ENCODE measurements around the gene ZNF311. TPM values are rescaled to one million over a fixed set of nuclear protein-coding genes. Genes with fewer than 3 reads are reported as not detected.

The ZNF311 gene
- polyA plus RNA-seq, 1 donor (not counting 4 experiments of a cell fraction or from before 2014, with no cell fraction given) = 2.7 TPM

DNA sequence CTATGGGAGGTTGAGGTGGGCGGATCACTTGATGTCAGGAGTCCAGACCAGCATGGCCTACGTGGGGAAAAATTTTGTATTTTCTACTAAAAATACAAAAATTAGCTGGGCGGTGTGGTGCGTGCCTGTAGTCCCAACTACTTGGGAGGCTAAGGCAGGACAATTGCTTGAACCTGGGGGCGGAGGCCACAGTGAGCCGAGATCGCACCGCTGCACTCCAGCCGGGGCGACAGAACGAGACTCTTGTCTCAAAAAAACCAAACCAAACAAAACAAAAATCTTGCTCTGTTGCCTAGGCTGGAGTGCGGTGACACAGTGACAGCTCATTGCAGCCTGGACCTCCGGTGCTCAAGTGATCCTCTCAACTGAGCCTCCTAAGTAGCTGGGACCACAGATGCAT lies 23.7 kb upstream of the ZNF311 start:
- FAIRE-seq (no peak), DNase-seq (ENCODE audit: low read depth, low spot score) (no peak)
- H3K4me2 ChIP-seq (ENCODE audit: control insufficient read depth, extremely low read depth, insufficient read depth, low read depth, low read length) = no peak overlapping the region
- H3K36me3 ChIP-seq (ENCODE audit: control insufficient read depth in 2 of 2, extremely low read depth in 1 of 2, insufficient read depth in 2 of 2, low read length in 2 of 2) = no peaks in the 10 kb centered on the region
- H3K4me1 ChIP-seq (ENCODE audit: control insufficient read depth, extremely low read depth, insufficient read depth, low read length) = no peaks in the 10 kb centered on the region
- no peak overlapping the region for H3K4me3 ChIP-seq (ENCODE audit: control insufficient read depth in 2 of 3, extremely low read depth in 1 of 3, insufficient read depth in 2 of 3, low read depth in 1 of 3, low read length in 3 of 3)
- H3K27me3 ChIP-seq (ENCODE audit: control insufficient read depth, extremely low read depth, insufficient read depth, low read length) = no peaks in the 10 kb centered on the region
- H3K27ac ChIP-seq (ENCODE audit: control insufficient read depth, insufficient read depth, low read length) = no peak overlapping the region
- no peak overlapping the region for H3K9ac ChIP-seq (ENCODE audit: control insufficient read depth, extremely low read depth, insufficient read depth, low read length)
- no peaks in the 10 kb centered on the region for H3K79me2 ChIP-seq (ENCODE audit: control insufficient read depth, insufficient read depth, low read length)
- TF ChIP-seq, protein P1, sequence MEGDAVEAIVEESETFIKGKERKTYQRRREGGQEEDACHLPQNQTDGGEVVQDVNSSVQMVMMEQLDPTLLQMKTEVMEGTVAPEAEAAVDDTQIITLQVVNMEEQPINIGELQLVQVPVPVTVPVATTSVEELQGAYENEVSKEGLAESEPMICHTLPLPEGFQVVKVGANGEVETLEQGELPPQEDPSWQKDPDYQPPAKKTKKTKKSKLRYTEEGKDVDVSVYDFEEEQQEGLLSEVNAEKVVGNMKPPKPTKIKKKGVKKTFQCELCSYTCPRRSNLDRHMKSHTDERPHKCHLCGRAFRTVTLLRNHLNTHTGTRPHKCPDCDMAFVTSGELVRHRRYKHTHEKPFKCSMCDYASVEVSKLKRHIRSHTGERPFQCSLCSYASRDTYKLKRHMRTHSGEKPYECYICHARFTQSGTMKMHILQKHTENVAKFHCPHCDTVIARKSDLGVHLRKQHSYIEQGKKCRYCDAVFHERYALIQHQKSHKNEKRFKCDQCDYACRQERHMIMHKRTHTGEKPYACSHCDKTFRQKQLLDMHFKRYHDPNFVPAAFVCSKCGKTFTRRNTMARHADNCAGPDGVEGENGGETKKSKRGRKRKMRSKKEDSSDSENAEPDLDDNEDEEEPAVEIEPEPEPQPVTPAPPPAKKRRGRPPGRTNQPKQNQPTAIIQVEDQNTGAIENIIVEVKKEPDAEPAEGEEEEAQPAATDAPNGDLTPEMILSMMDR (optimal IDR thresholded peaks at IDR 0.05 in 1 of 3, IDR thresholded peaks at IDR 0.05 in 1 of 3, conservative IDR thresholded peaks at IDR 0.05 in 1 of 3; ENCODE audit: extremely low read depth in 1 of 3, insufficient read depth in 2 of 3, low read length in 3 of 3) = no peak
- no peak for TF ChIP-seq EZH2 (IDR thresholded peaks at IDR 0.05; ENCODE audit: low read length)
- H3K9me1 ChIP-seq (ENCODE audit: control insufficient read depth, extremely low read depth, insufficient read depth, low read length) = no peaks in the 10 kb centered on the region
- no peaks in the 10 kb centered on the region for H4K20me1 ChIP-seq (ENCODE audit: control insufficient read depth, extremely low read depth, insufficient read depth, low read length)
- no peaks in the 10 kb centered on the region for H3K9me3 ChIP-seq (ENCODE audit: control insufficient read depth, low read depth, low read length)
- H2AFZ ChIP-seq (ENCODE audit: control insufficient read depth, low read length) = no peak overlapping the region
- dilution Hi-C loops (cut with MboI; ENCODE audit: extremely low pct_ligation_motif_present, low sequenced_read_pairs) = no loop called here

- Histone ChIP-seq H3K4me1 (ENCODE audit: control insufficient read depth, extremely low read depth, insufficient read depth, low read length) (no peaks in the 10 kb centered on the region), H3K9ac (ENCODE audit: control insufficient read depth, extremely low read depth, insufficient read depth, low read length) (no peak overlapping the region), H3K4me2 (ENCODE audit: control insufficient read depth, extremely low read depth, insufficient read depth, low read depth, low read length) (no peak overlapping the region), H2AFZ (ENCODE audit: control insufficient read depth, low read length) (no peak overlapping the region), H3K27ac (ENCODE audit: control insufficient read depth, insufficient read depth, low read length) (no peak overlapping the region), H3K9me3 (ENCODE audit: control insufficient read depth, low read depth, low read length) (no peaks in the 10 kb centered on the region), H3K9me1 (ENCODE audit: control insufficient read depth, extremely low read depth, insufficient read depth, low read length) (no peaks in the 10 kb centered on the region), H4K20me1 (ENCODE audit: control insufficient read depth, extremely low read depth, insufficient read depth, low read length) (no peaks in the 10 kb centered on the region), H3K36me3 (ENCODE audit: control insufficient read depth in 2 of 2, extremely low read depth in 1 of 2, insufficient read depth in 2 of 2, low read length in 2 of 2) (no peaks in the 10 kb centered on the region), H3K79me2 (ENCODE audit: control insufficient read depth, insufficient read depth, low read length) (no peaks in the 10 kb centered on the region), H3K27me3 (ENCODE audit: control insufficient read depth, extremely low read depth, insufficient read depth, low read length) (no peaks in the 10 kb centered on the region), H3K4me3 (ENCODE audit: control insufficient read depth in 2 of 3, extremely low read depth in 1 of 3, insufficient read depth in 2 of 3, low read depth in 1 of 3, low read length in 3 of 3) (no peak overlapping the region)
- TF ChIP-seq, protein P1 (optimal IDR thresholded peaks at IDR 0.05 in 1 of 3, IDR thresholded peaks at IDR 0.05 in 1 of 3, conservative IDR thresholded peaks at IDR 0.05 in 1 of 3; ENCODE audit: extremely low read depth in 1 of 3, insufficient read depth in 2 of 3, low read length in 3 of 3) = no peak
- TF ChIP-seq EZH2 (IDR thresholded peaks at IDR 0.05; ENCODE audit: low read length) = no peak
- DNase-seq (ENCODE audit: low read depth, low spot score) (no peak), FAIRE-seq (no peak)
- dilution Hi-C loops (cut with MboI; ENCODE audit: extremely low pct_ligation_motif_present, low sequenced_read_pairs) = no loop called here
Measured at GRCh38 chr6:29025927-29026585, 20.9 kb upstream of the ZNF311 start.
